Measurements from ENCODE around the gene HADHB.
"Not testable (repeated sequence)": the region's sequence is repeated elsewhere in the genome, so short reads cannot be mapped to it uniquely, and the experiment has no call there.

HADHB gene

GRCh38 chr2:26331321-26331720 lies 86.6 kb downstream of the HADHB start:
- DNase-seq, result not testable (repeated sequence)

- no peak for DNase-seq
Observed at GRCh38 chr2:26333293-26333692, 88.6 kb downstream of the HADHB start.

- no peak for DNase-seq
Observed at GRCh38 chr2:26335231-26335630, 90.5 kb downstream of the HADHB start.

GRCh38 chr2:26336719-26337118 lies 92.0 kb downstream of the HADHB start:
- DNase-seq, result no peak

- no peak for DNase-seq
Observed at GRCh38 chr2:26337298-26337697, 92.6 kb downstream of the HADHB start.
